B cell (primary cell): ENCODE data around the gene PLTP. TPM values are rescaled to one million over a fixed set of nuclear protein-coding genes. Genes with fewer than 3 reads are reported as not detected.

Experiments used
- ATAC-seq: fragments of 200-7000 bp; cut with Tn5 transposase; one replicate; pipeline ENCODE4 v1.10.0; 2021; ENCODE audit warnings: low read depth, mild to moderate bottlenecking, moderate number of reproducible peaks, moderate library complexity
- CTCF ChIA-PET: fragments of 350-600 bp; sonication (Branson Sonifier 250); formaldehyde crosslinking; loops from one replicate; lab custom pipeline; 2021; ENCODE audit warnings: antibody characterized with exemption, inconsistent platforms; lab: Charles Lee
- POLR2A ChIA-PET: fragments of 350-600 bp; sonication (Branson Sonifier 250); formaldehyde crosslinking; loops from one replicate; lab custom pipeline; 2021; ENCODE audit warnings: antibody characterized with exemption; lab: Charles Lee
- DNase-seq: peaks from one replicate; pipeline ENCODE4 v3.0.0; 2013
- H2AFZ ChIP-seq: 2 replicates; pipeline ENCODE4 v1.6.1; 2012; ENCODE audit warnings: mild to moderate bottlenecking, low read depth, low read length; ENCODE audit not compliant: insufficient read depth, poor library complexity, severe bottlenecking
- H3K27ac ChIP-seq, 2 donors: 1 replicate in 1 of 2; 2 replicates in 1 of 2; pipeline ENCODE4 v1.5.1; 2012 to 2013; ENCODE audit warnings: low read length in 2 of 2, mild to moderate bottlenecking in 2 of 2, moderate library complexity in 1 of 2
- H3K27me3 ChIP-seq, 4 experiments: fragments of 200-600 bp in 1 of 4; sonication (generic) in 1 of 4; replicated peaks in 1 of 4; 1 replicate in 2 of 4; 2 replicates in 2 of 4; pipeline versions ENCODE4 v1.6.1 to v1.7.0; 2013 to 2016; ENCODE audit warnings: low read length in 3 of 4, mild to moderate bottlenecking in 2 of 4, mixed read lengths in 1 of 4, moderate library complexity in 1 of 4; ENCODE audit not compliant: insufficient read depth in 4 of 4, control insufficient read depth in 3 of 4; ENCODE audit errors: control extremely low read depth in 1 of 4
- H3K36me3 ChIP-seq, 2 experiments: replicated peaks in 1 of 2; 1 replicate in 1 of 2; 2 replicates in 1 of 2; pipeline versions ENCODE4 v1.6.1 to v1.7.1; 2013; ENCODE audit warnings: low read length in 1 of 2; ENCODE audit not compliant: insufficient read depth in 2 of 2, control insufficient read depth in 1 of 2; ENCODE audit errors: control extremely low read depth in 1 of 2, extremely low read depth in 1 of 2
- H3K4me1 ChIP-seq, 2 donors: fragments of 200-600 bp in 1 of 2; sonication (generic) in 1 of 2; 1 replicate in 1 of 2; 2 replicates in 1 of 2; pipeline versions ENCODE4 v1.5.1 to v1.6.1; 2013 to 2017; ENCODE audit warnings: low read length in 2 of 2; ENCODE audit not compliant: control insufficient read depth in 2 of 2, insufficient read depth in 2 of 2
- H3K4me2 ChIP-seq: replicated peaks from 2 replicates; pipeline ENCODE3; 2012; ENCODE audit warnings: mild to moderate bottlenecking, low read depth, low read length; ENCODE audit not compliant: poor library complexity, severe bottlenecking
- H3K4me3 ChIP-seq, 5 experiments: fragments of 200-600 bp in 1 of 5; sonication (generic) in 1 of 5; 1 replicate in 3 of 5; 2 replicates in 2 of 5; pipeline versions ENCODE4 v1.5.1 to v1.7.0; 2011 to 2016; ENCODE audit warnings: low read length in 4 of 5, mild to moderate bottlenecking in 4 of 5, low read depth in 2 of 5, control low read depth in 1 of 5, moderate library complexity in 1 of 5; ENCODE audit not compliant: insufficient read depth in 1 of 5; ENCODE audit errors: control extremely low read depth in 1 of 5, extremely low read depth in 1 of 5
- H3K79me2 ChIP-seq: fragments of 200-600 bp; sonication (generic); one replicate; pipeline ENCODE4 v1.6.0; 2016; ENCODE audit warnings: low read length; ENCODE audit not compliant: control insufficient read depth, insufficient read depth
- H3K9ac ChIP-seq: fragments of 200-600 bp; sonication (generic); 2 replicates; pipeline ENCODE4 v1.6.1; 2017; ENCODE audit warnings: mild to moderate bottlenecking, low read length, moderate library complexity
- H3K9me3 ChIP-seq, 3 donors: one replicate each; pipeline versions ENCODE4 v1.6.1 to v1.7.1; 2013; ENCODE audit warnings: low read length in 2 of 3; ENCODE audit not compliant: control insufficient read depth in 2 of 3, insufficient read depth in 1 of 3; ENCODE audit errors: control extremely low read depth in 1 of 3
- H4K20me1 ChIP-seq: 2 replicates; pipeline ENCODE4 v1.6.0; 2012; ENCODE audit warnings: mild to moderate bottlenecking, low read length; ENCODE audit not compliant: insufficient read depth, control insufficient read depth, poor library complexity, severe bottlenecking
- H3K27ac Mint-ChIP-seq: one replicate; pipeline ENCODE4 v1.8.0; 2021; ENCODE audit warnings: mixed read lengths
- H3K27me3 Mint-ChIP-seq: one replicate; pipeline ENCODE4 v1.8.0; 2021; ENCODE audit warnings: mixed read lengths
- H3K4me1 Mint-ChIP-seq: one replicate; pipeline ENCODE4 v1.8.0; 2021; ENCODE audit warnings: mixed read lengths
- H3K4me3 Mint-ChIP-seq: one replicate; pipeline ENCODE4 v1.8.0; 2021; ENCODE audit warnings: mixed read lengths
- H3K9me3 Mint-ChIP-seq: one replicate; pipeline ENCODE4 v1.8.0; 2022; ENCODE audit warnings: mixed read lengths; ENCODE audit not compliant: insufficient read depth
- EZH2 ChIP-seq: IDR thresholded peaks from 2 replicates; pipeline ENCODE4 v1.6.1; 2012; ENCODE audit warnings: borderline replicate concordance, low read depth, mild to moderate bottlenecking, moderate library complexity, low read length; ENCODE audit not compliant: insufficient read depth, poor library complexity, severe bottlenecking
- WGBS: methylation state at CpG from one replicate; pipeline ENCODE4 v1.1.5; 2013; ENCODE audit warnings: missing lambda C conversion rate; ENCODE audit not compliant: insufficient coverage; 5-methylcytosine and 5-hydroxymethylcytosine counted together
- intact Hi-C: fragments of 100-400 bp; cut with micrococcal nuclease; formaldehyde crosslinking; loops from one replicate; pipeline ENCODE4 v1.10.0; 2022
- polyA plus RNA-seq: library from polyadenylated mRNA; depleted of rRNA; stranded (reverse); fragments of >200 nt; gene quantifications from 2 replicates; pipeline ENCODE4 v1.2.3, GENCODE V29; 2012
- total RNA-seq, 2 donors: library from RNA; stranded (reverse); fragments of 120-200 nt in 1 of 2; gene quantifications; 1 replicate in 1 of 2; 2 replicates in 1 of 2; pipeline versions ENCODE4 v1.2.3 to v1.2.4, GENCODE V29; 2013 to 2022
- TF ChIP-seq, protein P1 (sequence below): fragments of 200-600 bp; IDR thresholded peaks from one replicate; pipeline ENCODE4 v1.8.0; 2022; ENCODE audit warnings: antibody characterized with exemption, mild to moderate bottlenecking

PLTP gene
- total and polyA plus RNA-seq, 2 donors (not counting 1 experiment from before 2014, with no cell fraction given): 1.4 to 4.0 TPM

DNA sequence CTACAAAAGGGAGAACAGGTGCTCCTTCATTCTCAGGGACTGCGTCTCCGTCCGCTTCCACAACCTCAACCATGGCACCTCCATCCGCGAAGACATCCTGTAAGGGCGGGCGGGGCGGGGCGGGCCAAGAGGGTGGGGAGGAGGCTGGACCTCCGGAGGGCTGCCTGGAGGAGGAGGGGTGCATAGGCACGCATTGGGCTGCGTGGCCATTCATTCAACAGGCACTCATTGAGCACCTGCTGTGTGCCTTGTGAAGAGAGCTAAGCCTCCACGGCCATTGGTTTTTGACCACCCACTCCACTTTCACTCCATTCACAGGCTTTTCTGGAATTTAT is 54.1 kb downstream of the PLTP start:
- H3K9me3 ChIP-seq: peaks cover 0 to 3% (median 0%) of the 10 kb centered on the region in 3 donors
- intact Hi-C loops: loop anchor here (1.0 kb wide), 7 partner anchors 23 to 113 kb away; partner anchors contain the start of genes CTSA, DNTTIP1, NEURL2 and UBE2C
- peaks cover 0 to 20% of the 10 kb centered on the region in 2 experiments for H3K36me3 ChIP-seq
- H3K27ac ChIP-seq: peak overlapping the region; percentile 88
- WGBS: 38% methylated on average over 1 of the region's 13 CpGs
- H4K20me1 ChIP-seq: no peaks in the 10 kb centered on the region
- peaks cover 18 to 29% of the 10 kb centered on the region in 2 donors for H3K4me1 ChIP-seq
- peak overlapping the region; percentile 69 to 94 (median 81) for H3K4me3 ChIP-seq
- H3K27me3 ChIP-seq: no peaks in the 10 kb centered on the region
- CTCF ChIA-PET: no interaction called here
- H3K4me3 Mint-ChIP-seq: peak overlapping the region; percentile 93
- no peaks in the 10 kb centered on the region for H3K27me3 Mint-ChIP-seq
- H2AFZ ChIP-seq: peak overlapping the region; percentile 90
- no peak for DNase-seq
- ATAC-seq: peak; percentile 4
- H3K79me2 ChIP-seq: peaks cover 76% of the 10 kb centered on the region
- H3K27ac Mint-ChIP-seq: peak overlapping the region; percentile 96
- H3K9me3 Mint-ChIP-seq: no peaks in the 10 kb centered on the region
- H3K9ac ChIP-seq: peak overlapping the region; percentile 78
- H3K4me2 ChIP-seq: peak overlapping the region; percentile 90
- H3K4me1 Mint-ChIP-seq: peaks cover 38% of the 10 kb centered on the region
- TF ChIP-seq, protein P1, sequence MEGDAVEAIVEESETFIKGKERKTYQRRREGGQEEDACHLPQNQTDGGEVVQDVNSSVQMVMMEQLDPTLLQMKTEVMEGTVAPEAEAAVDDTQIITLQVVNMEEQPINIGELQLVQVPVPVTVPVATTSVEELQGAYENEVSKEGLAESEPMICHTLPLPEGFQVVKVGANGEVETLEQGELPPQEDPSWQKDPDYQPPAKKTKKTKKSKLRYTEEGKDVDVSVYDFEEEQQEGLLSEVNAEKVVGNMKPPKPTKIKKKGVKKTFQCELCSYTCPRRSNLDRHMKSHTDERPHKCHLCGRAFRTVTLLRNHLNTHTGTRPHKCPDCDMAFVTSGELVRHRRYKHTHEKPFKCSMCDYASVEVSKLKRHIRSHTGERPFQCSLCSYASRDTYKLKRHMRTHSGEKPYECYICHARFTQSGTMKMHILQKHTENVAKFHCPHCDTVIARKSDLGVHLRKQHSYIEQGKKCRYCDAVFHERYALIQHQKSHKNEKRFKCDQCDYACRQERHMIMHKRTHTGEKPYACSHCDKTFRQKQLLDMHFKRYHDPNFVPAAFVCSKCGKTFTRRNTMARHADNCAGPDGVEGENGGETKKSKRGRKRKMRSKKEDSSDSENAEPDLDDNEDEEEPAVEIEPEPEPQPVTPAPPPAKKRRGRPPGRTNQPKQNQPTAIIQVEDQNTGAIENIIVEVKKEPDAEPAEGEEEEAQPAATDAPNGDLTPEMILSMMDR: no peak
- no peak for TF ChIP-seq EZH2
- POLR2A ChIA-PET: interaction anchor here (0.6 to 1.6 kb wide), 5 partner anchors 16 to 451 kb away, joined by 3 to 5 read pairs (median 4); partner anchors contain the start of genes CTSA, NEURL2 and PCIF1
